Mesenchymal stem cell (in vitro differentiated cells and primary cell): Measurements from ENCODE around the gene AGK.
A peak's percentile ranks its signal among the peaks of the same experiment; 100 is the strongest.

Source experiments
- DNase-seq: peaks from one replicate; pipeline ENCODE4 v3.0.0-alpha.2; 2013
- H2AFZ ChIP-seq: one replicate; pipeline ENCODE4 v1.6.1; 2013; ENCODE audit warnings: low read depth, mild to moderate bottlenecking, control low read depth, inconsistent platforms, low read length, moderate library complexity
- H2AK5ac ChIP-seq: 2 replicates; pipeline ENCODE4 v1.6.1; 2013; ENCODE audit warnings: low read length, moderate library complexity, mild to moderate bottlenecking, inconsistent platforms; ENCODE audit not compliant: severe bottlenecking
- H2BK120ac ChIP-seq: one replicate; pipeline ENCODE4 v1.6.1; 2013; ENCODE audit warnings: low read depth, mild to moderate bottlenecking, inconsistent platforms, low read length, moderate library complexity
- H2BK12ac ChIP-seq, 2 experiments: one replicate each; pipeline ENCODE4 v1.6.1; 2013; ENCODE audit warnings: inconsistent platforms in 2 of 2, low read length in 2 of 2, mild to moderate bottlenecking in 2 of 2, moderate library complexity in 2 of 2, control low read depth in 1 of 2
- H2BK15ac ChIP-seq: one replicate; pipeline ENCODE4 v1.6.1; 2013; ENCODE audit warnings: mild to moderate bottlenecking, low read depth, inconsistent platforms; ENCODE audit not compliant: poor library complexity, severe bottlenecking
- H2BK5ac ChIP-seq: 2 replicates; pipeline ENCODE4 v1.6.1; 2013; ENCODE audit warnings: low read depth, mild to moderate bottlenecking, low read length, control low read depth, inconsistent platforms; ENCODE audit not compliant: poor library complexity, severe bottlenecking
- H3K14ac ChIP-seq, 2 experiments: one replicate each; pipeline ENCODE4 v1.6.1; 2013; ENCODE audit warnings: inconsistent platforms in 2 of 2, low read length in 2 of 2, control low read depth in 1 of 2, mild to moderate bottlenecking in 1 of 2, moderate library complexity in 1 of 2
- H3K18ac ChIP-seq, 2 experiments: one replicate each; pipeline ENCODE4 v1.6.1; 2013; ENCODE audit warnings: inconsistent platforms in 2 of 2, low read length in 2 of 2, control low read depth in 1 of 2, low read depth in 1 of 2, mild to moderate bottlenecking in 1 of 2
- H3K23ac ChIP-seq, 2 experiments: one replicate each; pipeline ENCODE4 v1.6.1; 2013; ENCODE audit warnings: inconsistent platforms in 2 of 2, low read length in 2 of 2, mild to moderate bottlenecking in 2 of 2, moderate library complexity in 2 of 2, control low read depth in 1 of 2
- H3K27ac ChIP-seq: 2 replicates; pipeline ENCODE4 v1.5.1; 2013; ENCODE audit warnings: mild to moderate bottlenecking, moderate library complexity, low read length, control low read depth, inconsistent platforms; ENCODE audit not compliant: poor library complexity, severe bottlenecking
- H3K27me3 ChIP-seq, 2 experiments: 2 replicates each; pipeline versions ENCODE4 v1.6.1 to v1.7.0; 2013; ENCODE audit warnings: low read length in 2 of 2, mild to moderate bottlenecking in 2 of 2, moderate library complexity in 2 of 2, control low read depth in 1 of 2, inconsistent platforms in 1 of 2; ENCODE audit not compliant: control insufficient read depth in 1 of 2, insufficient read depth in 1 of 2
- H3K36me3 ChIP-seq, 2 experiments: 2 replicates each; pipeline versions ENCODE4 v1.6.1 to v1.7.0; 2013; ENCODE audit warnings: low read length in 2 of 2, control low read depth in 1 of 2, inconsistent platforms in 1 of 2, low read depth in 1 of 2, mild to moderate bottlenecking in 1 of 2; ENCODE audit not compliant: insufficient read depth in 2 of 2, control insufficient read depth in 1 of 2
- H3K4ac ChIP-seq, 2 experiments: one replicate each; pipeline ENCODE4 v1.6.1; 2013; ENCODE audit warnings: inconsistent platforms in 2 of 2, low read length in 2 of 2, mild to moderate bottlenecking in 2 of 2, moderate library complexity in 2 of 2, control low read depth in 1 of 2, low read depth in 1 of 2
- H3K4me1 ChIP-seq: 2 replicates; pipeline ENCODE4 v1.6.1; 2013; ENCODE audit warnings: low read depth, low read length, control low read depth; ENCODE audit not compliant: control insufficient read depth, insufficient read depth
- H3K4me2 ChIP-seq: 2 replicates; pipeline ENCODE4 v1.6.1; 2013; ENCODE audit warnings: low read length, mild to moderate bottlenecking, inconsistent platforms; ENCODE audit not compliant: poor library complexity, severe bottlenecking
- H3K4me3 ChIP-seq, 2 experiments: 2 replicates each; pipeline versions ENCODE4 v1.5.1 to v1.7.0; 2013; ENCODE audit warnings: low read length in 2 of 2, mild to moderate bottlenecking in 2 of 2, control low read depth in 1 of 2, low read depth in 1 of 2; ENCODE audit not compliant: insufficient read depth in 1 of 2
- H3K79me1 ChIP-seq: replicated peaks from 2 replicates; pipeline ENCODE4 v1.6.1; 2013; ENCODE audit warnings: mild to moderate bottlenecking, control low read depth, low read length, inconsistent platforms; ENCODE audit not compliant: poor library complexity, severe bottlenecking
- H3K9ac ChIP-seq: 2 replicates; pipeline ENCODE4 v1.7.0; 2013; ENCODE audit warnings: mild to moderate bottlenecking, low read length, moderate library complexity
- H3K9me3 ChIP-seq: 2 replicates; pipeline ENCODE4 v1.7.0; 2013; ENCODE audit warnings: mild to moderate bottlenecking, low read length; ENCODE audit not compliant: control insufficient read depth
- H4K8ac ChIP-seq: one replicate; pipeline ENCODE4 v1.6.1; 2013; ENCODE audit warnings: inconsistent platforms, mild to moderate bottlenecking, low read length, moderate library complexity
- H4K91ac ChIP-seq: one replicate; pipeline ENCODE4 v1.6.1; 2013; ENCODE audit warnings: mild to moderate bottlenecking, low read length, inconsistent platforms
- WGBS: methylation state at CpG from one replicate; pipeline ENCODE4 v1.1.7; 2013; ENCODE audit warnings: mixed read lengths; 5-methylcytosine and 5-hydroxymethylcytosine counted together

AGK gene

GRCh38 chr7:141699860-141700259, 148.7 kb downstream of the AGK start:
- no peak overlapping the region for H3K4me2 ChIP-seq
- no peak overlapping the region for H3K4ac ChIP-seq
- H3K23ac ChIP-seq = no peak overlapping the region
- DNase-seq = no peak
- no peak overlapping the region for H2BK15ac ChIP-seq
- no peak overlapping the region for H3K14ac ChIP-seq
- no peaks in the 10 kb centered on the region for H3K9me3 ChIP-seq
- H3K27me3 ChIP-seq = peaks cover 2 to 9% of the 10 kb centered on the region in 2 experiments
- no peak overlapping the region for H3K9ac ChIP-seq
- WGBS = 94% methylated on average over 2 of the region's 3 CpGs
- no peaks in the 10 kb centered on the region for H3K36me3 ChIP-seq
- no peak overlapping the region for H3K27ac ChIP-seq
- H2AFZ ChIP-seq = no peak overlapping the region
- no peak overlapping the region for H2BK5ac ChIP-seq
- H4K91ac ChIP-seq = no peak overlapping the region
- no peak overlapping the region for H2BK12ac ChIP-seq
- peaks cover 18% of the 10 kb centered on the region for H3K79me1 ChIP-seq
- H2BK120ac ChIP-seq = no peak overlapping the region
- no peak overlapping the region for H2AK5ac ChIP-seq
- H4K8ac ChIP-seq = no peak overlapping the region
- H3K4me3 ChIP-seq = no peak overlapping the region
- H3K18ac ChIP-seq = no peak overlapping the region
- peaks cover 12% of the 10 kb centered on the region for H3K4me1 ChIP-seq

- no peak overlapping the region for H3K23ac ChIP-seq
- H3K4ac ChIP-seq = no peak overlapping the region
- WGBS = 82% methylated on average over 3 of the region's 5 CpGs
- DNase-seq = peak; percentile 20
- H2AK5ac ChIP-seq = no peak overlapping the region
- no peak overlapping the region for H2BK15ac ChIP-seq
- H3K27me3 ChIP-seq = peaks cover 2 to 9% of the 10 kb centered on the region in 2 experiments
- H4K91ac ChIP-seq = no peak overlapping the region
- H3K14ac ChIP-seq = no peak overlapping the region
- no peaks in the 10 kb centered on the region for H3K9me3 ChIP-seq
- H3K4me2 ChIP-seq = peak overlapping the region; percentile 54
- H3K9ac ChIP-seq = peak overlapping the region; percentile 30
- no peak overlapping the region for H2BK12ac ChIP-seq
- H4K8ac ChIP-seq = no peak overlapping the region
- H3K4me3 ChIP-seq = peak overlapping the region in 1 of 2 experiments; percentile 70
- H2AFZ ChIP-seq = no peak overlapping the region
- no peak overlapping the region for H3K27ac ChIP-seq
- no peak overlapping the region for H2BK5ac ChIP-seq
- peaks cover 12% of the 10 kb centered on the region for H3K4me1 ChIP-seq
- no peak overlapping the region for H2BK120ac ChIP-seq
- H3K79me1 ChIP-seq = peaks cover 18% of the 10 kb centered on the region
- H3K36me3 ChIP-seq = no peaks in the 10 kb centered on the region
- H3K18ac ChIP-seq = no peak overlapping the region
These were observed 149.2 kb downstream of the AGK start for GRCh38 chr7:141700296-141700847.

GRCh38 chr7:141700848-141701371, 149.7 kb downstream of the AGK start:
- H2BK15ac ChIP-seq = no peak overlapping the region
- H3K4me2 ChIP-seq = peak overlapping the region; percentile 54
- no peak overlapping the region for H2BK5ac ChIP-seq
- H4K91ac ChIP-seq = no peak overlapping the region
- H3K23ac ChIP-seq = no peak overlapping the region
- DNase-seq = peak; percentile 33
- no peak overlapping the region for H3K18ac ChIP-seq
- H3K36me3 ChIP-seq = no peaks in the 10 kb centered on the region
- H2AFZ ChIP-seq = peak overlapping the region; percentile 51
- peaks cover 2 to 9% of the 10 kb centered on the region in 2 experiments for H3K27me3 ChIP-seq
- no peak overlapping the region for H2AK5ac ChIP-seq
- H4K8ac ChIP-seq = no peak overlapping the region
- no peak overlapping the region for H2BK12ac ChIP-seq
- no peak overlapping the region for H3K27ac ChIP-seq
- H2BK120ac ChIP-seq = no peak overlapping the region
- H3K4ac ChIP-seq = no peak overlapping the region
- no peak overlapping the region for H3K14ac ChIP-seq
- peak overlapping the region in 1 of 2 experiments; percentile 70 for H3K4me3 ChIP-seq
- no peaks in the 10 kb centered on the region for H3K9me3 ChIP-seq
- peak overlapping the region; percentile 30 for H3K9ac ChIP-seq
- H3K4me1 ChIP-seq = peaks cover 9% of the 10 kb centered on the region
- H3K79me1 ChIP-seq = peaks cover 13% of the 10 kb centered on the region
- WGBS = 24% methylated on average over 9 of the region's 20 CpGs

GRCh38 chr7:141701489-141702046, 150.4 kb downstream of the AGK start:
- H3K9me3 ChIP-seq = no peaks in the 10 kb centered on the region
- no peak overlapping the region for H2BK120ac ChIP-seq
- H3K4ac ChIP-seq = peak overlapping the region in 1 of 2 experiments; percentile 37
- peak overlapping the region; percentile 80 for H3K4me2 ChIP-seq
- peak overlapping the region; percentile 80 for H2AFZ ChIP-seq
- peak overlapping the region; percentile 31 for H2BK15ac ChIP-seq
- H3K23ac ChIP-seq = no peak overlapping the region
- H3K18ac ChIP-seq = peak overlapping the region; percentile 35 to 63
- peak; percentile 59 for DNase-seq
- no peak overlapping the region for H3K27ac ChIP-seq
- H3K27me3 ChIP-seq = peaks cover 2 to 9% of the 10 kb centered on the region in 2 experiments
- no peak overlapping the region for H4K91ac ChIP-seq
- no peak overlapping the region for H2BK5ac ChIP-seq
- no peak overlapping the region for H2AK5ac ChIP-seq
- H3K79me1 ChIP-seq = peaks cover 9% of the 10 kb centered on the region
- peak overlapping the region; percentile 74 to 89 for H3K4me3 ChIP-seq
- H3K4me1 ChIP-seq = peaks cover 8% of the 10 kb centered on the region
- H3K9ac ChIP-seq = peak overlapping the region; percentile 62
- H3K14ac ChIP-seq = peak overlapping the region in 1 of 2 experiments; percentile 45
- no peak overlapping the region for H4K8ac ChIP-seq
- WGBS = 1% methylated on average over 28 of the region's 59 CpGs
- H2BK12ac ChIP-seq = no peak overlapping the region
- no peaks in the 10 kb centered on the region for H3K36me3 ChIP-seq
